HG02623 (cell line): ENCODE measurements around the gene SHROOM2.
"Not testable (repeated sequence)": the region's sequence is repeated elsewhere in the genome, so short reads cannot be mapped to it uniquely, and the experiment has no call there.

Source experiments
- ATAC-seq: cut with Tn5 transposase; IDR thresholded peaks from one replicate; pipeline ENCODE4 v1.9.1; 2021; ENCODE audit warnings: moderate library complexity; ENCODE audit not compliant: unreplicated experiment

Gene SHROOM2, protein sequence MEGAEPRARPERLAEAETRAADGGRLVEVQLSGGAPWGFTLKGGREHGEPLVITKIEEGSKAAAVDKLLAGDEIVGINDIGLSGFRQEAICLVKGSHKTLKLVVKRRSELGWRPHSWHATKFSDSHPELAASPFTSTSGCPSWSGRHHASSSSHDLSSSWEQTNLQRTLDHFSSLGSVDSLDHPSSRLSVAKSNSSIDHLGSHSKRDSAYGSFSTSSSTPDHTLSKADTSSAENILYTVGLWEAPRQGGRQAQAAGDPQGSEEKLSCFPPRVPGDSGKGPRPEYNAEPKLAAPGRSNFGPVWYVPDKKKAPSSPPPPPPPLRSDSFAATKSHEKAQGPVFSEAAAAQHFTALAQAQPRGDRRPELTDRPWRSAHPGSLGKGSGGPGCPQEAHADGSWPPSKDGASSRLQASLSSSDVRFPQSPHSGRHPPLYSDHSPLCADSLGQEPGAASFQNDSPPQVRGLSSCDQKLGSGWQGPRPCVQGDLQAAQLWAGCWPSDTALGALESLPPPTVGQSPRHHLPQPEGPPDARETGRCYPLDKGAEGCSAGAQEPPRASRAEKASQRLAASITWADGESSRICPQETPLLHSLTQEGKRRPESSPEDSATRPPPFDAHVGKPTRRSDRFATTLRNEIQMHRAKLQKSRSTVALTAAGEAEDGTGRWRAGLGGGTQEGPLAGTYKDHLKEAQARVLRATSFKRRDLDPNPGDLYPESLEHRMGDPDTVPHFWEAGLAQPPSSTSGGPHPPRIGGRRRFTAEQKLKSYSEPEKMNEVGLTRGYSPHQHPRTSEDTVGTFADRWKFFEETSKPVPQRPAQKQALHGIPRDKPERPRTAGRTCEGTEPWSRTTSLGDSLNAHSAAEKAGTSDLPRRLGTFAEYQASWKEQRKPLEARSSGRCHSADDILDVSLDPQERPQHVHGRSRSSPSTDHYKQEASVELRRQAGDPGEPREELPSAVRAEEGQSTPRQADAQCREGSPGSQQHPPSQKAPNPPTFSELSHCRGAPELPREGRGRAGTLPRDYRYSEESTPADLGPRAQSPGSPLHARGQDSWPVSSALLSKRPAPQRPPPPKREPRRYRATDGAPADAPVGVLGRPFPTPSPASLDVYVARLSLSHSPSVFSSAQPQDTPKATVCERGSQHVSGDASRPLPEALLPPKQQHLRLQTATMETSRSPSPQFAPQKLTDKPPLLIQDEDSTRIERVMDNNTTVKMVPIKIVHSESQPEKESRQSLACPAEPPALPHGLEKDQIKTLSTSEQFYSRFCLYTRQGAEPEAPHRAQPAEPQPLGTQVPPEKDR (N-terminal part only)

DNA sequence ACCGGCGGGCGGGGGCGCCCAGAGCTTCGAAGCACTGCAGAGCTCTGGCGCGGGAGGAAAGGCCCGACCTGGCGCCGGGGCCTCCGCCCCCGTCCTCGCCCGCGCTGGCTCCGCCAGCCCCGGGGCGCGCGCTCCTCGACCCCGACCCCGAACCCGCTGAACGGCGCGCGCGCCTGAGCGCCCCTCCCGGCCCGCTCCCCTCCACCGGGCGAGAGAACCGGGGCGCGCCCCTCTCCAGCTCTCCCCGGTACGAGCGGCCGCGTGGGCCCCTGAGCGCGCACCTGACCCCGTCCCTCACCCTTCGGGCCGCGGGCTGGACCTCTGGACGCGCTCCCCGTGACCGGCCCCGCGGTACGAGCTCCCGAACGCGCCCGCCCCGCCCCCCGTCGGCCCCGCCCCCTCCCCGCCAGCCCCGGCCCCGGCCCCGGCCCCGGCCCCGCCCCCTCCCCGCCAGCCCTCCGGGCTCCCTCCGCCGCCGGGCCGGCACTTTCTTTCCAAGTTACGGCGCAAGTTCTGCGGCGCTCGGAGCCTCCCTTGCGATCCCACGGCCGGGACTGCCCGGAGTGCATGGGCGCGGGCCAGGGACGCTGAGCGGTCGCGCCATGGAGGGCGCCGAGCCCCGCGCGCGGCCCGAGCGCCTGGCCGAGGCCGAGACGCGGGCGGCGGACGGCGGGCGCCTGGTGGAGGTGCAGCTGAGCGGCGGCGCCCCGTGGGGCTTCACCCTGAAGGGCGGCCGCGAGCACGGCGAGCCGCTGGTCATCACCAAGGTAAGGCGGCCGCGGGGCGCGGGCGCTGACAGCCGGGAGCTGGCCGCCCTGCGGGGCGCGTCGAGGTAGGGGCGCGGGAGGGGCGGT is at the start of gene SHROOM2:
Gene SHROOM2, plus strand, starts transcription at position 486 of the 854 bp plus-strand sequence. Its CDS starts 117 bp downstream, at position 603.
- ATAC-seq = no peak

DNA sequence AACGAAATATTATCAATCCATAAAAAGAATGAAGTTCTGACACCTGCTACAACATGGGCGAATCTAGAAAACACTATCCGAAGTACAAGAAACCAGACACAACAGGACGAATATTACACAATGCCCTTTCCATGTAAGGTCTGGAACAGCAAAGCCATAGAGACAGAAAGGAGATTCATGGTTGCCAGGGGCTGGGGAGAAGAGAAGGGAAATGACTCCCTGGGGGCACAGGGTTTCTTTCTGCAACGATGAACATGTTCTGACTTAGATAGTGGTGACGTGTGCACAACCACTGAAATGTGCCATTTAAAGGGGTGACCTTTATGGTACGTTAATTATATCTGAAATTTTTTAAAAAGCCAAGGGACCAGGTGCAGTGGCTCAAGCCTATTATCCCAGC is 48.9 kb upstream of the SHROOM2 start:
- ATAC-seq = no peak

DNA sequence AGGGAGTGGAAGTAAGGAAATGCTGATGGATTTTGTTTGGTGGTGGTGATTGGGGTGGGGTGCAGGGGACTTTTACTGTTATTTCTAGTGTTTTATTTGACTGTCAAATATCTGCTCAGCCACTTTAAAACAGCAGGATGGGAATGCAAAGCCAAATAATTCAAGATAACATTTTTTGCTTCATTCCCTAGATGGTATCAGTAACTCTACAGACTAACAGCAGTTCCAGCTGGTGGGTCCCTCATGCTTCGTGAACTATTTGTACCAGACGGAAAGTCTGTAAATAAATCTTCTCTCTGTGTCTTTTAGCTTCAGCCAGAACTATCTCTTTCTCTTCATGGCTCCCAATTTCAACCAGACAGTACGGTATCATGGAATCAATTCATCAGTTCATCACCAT is 48.1 kb upstream of the SHROOM2 start:
- ATAC-seq = no peak

DNA sequence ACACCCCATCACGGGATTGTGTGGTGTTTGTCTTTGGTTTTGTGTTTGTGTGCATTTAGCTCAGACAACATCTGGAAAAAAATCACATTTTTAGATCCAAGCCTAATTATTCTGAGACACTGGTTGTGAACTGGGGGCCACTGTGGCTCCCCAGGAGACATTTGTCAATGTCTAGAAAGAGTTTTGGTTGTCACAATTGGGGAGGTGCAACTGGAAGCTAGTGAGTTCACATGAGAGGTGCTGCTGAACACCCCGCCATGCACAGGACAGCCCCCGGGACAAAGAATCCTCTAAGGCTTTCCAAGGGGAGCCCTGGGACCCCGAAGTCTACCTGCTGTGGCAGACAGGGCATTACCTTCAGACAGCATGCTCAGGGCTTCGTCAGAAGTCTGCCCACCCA is 47.1 kb upstream of the SHROOM2 start:
- no peak for ATAC-seq

DNA sequence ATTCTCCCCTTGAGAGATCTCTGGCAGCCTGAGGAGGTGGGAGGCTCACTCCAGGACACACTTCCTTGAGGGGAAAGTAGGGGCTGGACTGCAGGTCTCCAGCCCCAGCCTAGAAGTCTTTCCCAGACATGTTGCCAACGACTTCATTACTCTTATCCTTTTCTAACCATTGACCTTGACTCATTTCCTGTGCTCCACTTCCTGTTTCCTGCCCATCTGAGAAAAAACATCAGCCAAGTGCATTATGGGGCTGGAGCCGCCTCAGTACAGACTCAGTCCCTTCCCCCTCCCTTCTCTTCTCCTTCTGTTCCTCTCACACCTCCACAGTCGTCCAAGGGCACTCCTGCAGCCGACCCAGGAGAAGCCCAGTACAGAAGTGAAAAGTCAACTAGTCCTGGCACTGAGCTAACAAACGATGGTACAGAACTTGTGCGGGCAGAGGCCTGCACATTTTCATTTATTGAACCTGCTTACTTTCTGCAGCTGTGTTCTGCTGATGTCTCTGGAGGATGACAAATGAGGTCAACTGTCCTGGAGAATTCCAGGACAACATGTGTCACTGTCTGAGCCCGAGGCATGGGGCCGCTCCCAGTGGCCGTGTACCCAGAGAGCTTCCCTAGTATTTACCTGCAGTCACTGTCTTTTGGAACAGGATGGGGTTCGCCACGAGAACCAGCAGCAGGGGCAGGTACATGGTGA is 40.7 kb upstream of the SHROOM2 start:
- no peak for ATAC-seq

DNA sequence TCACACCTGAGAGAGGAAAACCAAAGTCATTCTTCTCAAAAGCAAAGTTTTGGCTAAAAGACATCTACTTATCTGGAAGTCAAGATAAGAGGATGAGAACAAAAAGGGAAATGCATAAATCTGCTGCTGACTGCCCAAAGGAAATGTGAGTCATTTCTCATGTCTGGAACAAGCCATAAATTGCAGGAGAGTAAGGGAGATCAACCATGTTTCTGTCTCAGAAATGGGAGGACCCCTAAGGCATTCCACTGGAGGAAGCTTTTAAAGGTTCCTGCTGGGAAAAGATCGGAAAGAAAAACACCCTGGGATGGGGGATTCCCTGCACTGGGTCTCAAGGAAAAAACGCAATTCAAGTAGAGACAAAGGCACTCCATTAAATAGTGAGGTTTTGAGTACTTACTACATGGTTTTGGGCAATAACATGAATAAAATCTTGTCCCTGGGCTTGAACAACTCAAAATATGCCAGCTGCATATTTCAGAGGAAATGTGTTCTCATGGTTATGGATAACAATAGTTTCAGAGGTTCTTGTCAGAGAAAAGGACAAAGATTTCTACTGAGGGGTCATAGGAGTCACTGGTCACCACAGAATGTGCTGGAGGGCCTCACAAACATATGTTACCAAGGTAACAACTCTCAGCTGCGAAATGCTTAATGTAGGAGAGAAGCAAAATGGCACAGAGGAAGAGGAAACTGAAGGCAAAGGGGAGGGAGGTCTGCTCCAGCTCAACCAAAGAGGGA is 39.9 kb upstream of the SHROOM2 start:
- ATAC-seq = no peak

DNA sequence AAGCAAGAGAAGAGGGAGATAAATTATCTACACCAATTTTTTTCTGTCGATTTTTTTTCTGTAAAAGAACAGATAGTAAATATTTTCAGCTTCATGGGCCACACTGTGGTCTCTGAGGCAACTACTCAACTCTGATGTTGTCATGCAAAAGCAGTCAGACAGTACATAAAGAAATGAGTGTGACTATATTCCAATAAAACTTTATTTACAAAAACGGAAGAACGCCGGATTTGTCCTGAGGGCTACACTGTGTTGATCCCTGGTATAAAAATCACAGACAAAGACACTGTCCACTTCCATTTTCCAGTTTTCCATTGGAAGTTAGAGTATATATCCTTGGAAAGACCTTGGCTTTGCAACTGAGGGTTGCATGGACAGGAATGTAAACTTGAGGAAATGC is 38.6 kb upstream of the SHROOM2 start:
- no peak for ATAC-seq

DNA sequence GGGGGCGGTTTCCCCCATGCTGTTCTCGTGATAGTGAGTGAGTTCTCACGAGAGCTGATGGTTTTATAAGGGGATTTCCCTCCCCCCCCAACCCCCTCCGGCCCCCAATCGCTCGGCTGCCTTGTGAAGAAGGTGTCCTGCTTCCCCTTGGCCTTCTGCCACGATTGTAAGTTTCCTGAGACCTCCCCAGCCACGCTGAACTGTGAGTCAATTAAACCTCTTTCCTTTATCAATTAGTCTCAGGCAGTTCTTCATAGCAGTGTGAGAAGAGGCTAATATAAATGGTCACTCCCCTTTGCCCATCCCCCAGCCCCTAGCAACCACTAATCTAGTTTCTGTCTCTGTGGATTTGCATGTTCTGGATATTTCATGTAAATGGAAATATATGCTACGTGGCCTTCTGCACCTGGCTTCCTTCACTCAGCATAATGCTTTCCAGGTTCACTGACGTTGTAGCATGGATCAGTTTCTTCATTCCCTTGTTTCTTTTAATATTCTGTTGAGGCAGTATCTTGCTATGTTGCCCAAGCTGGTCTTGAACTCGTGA is 37.0 kb upstream of the SHROOM2 start:
- ATAC-seq = no peak

DNA sequence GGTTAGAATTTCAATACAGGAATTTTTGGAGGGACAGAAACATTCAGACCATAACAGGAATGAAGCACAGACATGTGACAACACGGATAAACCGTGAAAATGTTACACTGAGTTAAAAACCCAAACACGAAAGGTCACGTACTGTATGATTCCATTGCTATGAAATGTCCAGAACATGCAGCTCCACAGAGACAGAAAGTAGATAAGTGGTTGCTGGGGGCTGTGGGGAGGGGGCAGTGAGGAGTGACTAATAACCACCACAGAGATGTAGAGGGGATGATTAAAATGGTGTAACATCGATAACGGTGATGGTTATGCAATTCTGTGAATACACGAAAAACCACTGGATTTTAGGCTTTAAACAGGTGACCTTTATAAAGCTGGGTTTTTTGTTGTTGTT is 28.9 kb upstream of the SHROOM2 start:
- ATAC-seq = no peak

DNA sequence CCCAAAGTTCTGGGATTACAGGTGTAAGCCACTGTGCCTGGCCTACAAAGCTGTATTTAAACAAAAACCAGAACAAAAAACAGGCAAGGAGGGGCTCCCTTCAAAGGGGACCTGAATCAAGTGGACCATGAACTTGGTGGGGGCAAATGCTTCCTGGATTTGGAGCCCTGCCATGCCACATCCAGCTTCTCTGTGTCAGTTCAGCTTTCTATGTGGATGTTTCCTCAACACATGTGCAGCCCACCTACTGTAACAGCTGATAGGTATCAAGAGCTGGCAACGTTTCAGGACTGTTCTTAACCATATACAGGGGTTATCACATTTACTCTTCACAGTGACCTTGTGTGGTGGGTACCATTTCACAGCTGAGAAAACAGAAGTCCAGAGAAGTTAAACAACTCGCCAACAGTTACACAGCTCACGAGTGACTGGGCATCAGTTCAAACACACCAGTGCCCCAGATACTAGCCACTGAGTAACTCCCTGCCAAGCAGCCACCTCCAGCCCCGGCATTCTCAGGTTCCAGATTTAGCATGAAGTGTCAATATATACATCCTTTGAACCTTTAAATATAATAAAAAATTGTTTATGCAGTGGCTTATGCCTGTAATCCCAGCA is 28.1 kb upstream of the SHROOM2 start:
- no peak for ATAC-seq

DNA sequence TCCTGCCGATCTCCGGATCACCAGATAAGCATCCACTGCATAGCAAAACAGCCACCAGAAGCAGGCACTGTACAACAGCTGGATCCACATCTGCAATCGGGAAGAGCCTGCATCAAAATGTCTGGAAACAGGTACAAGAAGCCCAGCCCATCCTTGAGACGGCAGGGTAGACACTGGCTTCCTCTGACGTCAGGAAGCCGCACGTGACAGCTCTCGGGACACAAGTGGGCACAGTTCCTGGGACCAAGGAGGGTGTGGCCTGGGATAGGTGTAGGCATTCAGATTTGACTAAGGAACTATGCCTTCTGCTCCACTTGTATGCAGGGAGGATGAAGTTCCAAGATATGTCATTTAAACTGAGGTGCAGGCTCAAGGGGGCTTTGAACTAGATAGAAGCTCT is 26.9 kb upstream of the SHROOM2 start:
- ATAC-seq = no peak

DNA sequence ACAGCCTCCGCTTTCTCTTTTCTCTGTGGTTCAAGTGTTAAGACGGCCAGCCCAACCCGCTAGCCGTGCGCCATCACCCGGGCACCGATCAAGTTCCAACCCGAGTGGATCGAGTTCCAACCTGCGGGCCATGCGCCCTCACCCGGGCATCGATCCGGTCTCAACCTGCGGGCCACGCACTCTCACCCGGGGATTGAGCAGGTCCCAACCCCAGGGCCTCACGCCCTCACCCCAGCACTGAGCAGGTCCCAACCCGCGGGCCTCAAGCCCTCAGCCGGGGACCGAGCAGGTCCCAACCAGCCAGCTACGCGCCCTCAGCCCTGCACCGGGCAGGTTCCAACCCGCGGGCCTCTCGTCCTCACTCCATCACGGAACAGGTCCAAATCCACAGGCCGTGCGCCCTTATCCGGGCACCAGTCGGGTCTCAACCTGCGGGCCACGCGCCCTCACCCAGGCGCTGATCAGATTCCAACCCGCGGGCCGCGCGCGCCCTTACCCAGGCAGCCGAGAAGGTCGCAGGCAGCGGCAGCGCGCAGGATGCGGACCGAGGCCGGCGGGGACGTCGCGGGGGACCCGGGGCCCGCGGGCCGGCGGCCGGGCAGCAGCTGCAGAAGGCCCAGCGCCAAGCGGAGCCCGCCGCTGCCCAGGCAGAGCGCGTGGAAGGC is 21.0 kb upstream of the SHROOM2 start:
- ATAC-seq = no peak

DNA sequence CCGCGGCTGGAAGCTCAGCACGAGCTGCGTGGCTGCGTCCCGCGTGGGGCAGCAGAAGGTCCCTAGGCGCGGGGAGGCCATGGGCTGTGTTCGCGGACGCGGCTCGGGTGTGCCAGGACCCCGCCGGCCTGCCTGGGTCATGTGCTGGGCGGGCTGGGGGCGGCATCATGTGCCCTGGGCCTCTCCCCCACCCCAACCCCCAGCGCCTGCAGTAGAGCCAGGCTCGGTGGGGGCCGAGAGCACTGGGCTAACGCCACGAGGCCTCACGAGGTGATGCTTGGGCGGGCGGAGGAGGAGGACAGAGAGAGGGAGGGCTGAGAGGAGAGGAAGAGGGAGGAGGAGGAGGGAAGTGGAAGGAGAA is 20.5 kb upstream of the SHROOM2 start, which contains the start of gene GPR143:
Gene GPR143, minus strand, starts transcription at position 111 of the 361 bp plus-strand sequence. Its CDS starts 30 bp downstream, at position 81.
- no peak for ATAC-seq

DNA sequence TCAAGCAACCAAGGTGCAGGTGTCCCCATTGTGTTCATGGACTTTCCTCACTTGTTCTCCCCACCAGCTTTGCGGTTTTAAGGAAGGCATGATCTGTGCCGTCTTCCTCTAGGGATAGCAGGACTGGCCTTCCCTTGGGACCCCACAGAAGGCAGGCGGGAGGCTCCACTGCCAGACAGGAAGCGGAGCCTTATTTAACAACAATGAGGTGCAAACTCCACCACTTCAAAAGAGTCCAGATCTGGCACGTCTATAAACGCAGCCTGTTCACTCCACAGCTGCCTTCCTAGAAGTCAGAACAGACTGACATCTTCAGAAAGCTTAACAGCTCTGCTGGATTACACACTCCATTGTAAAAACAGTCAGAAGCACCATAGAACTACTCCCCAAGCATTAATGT is 18.9 kb upstream of the SHROOM2 start:
- no peak for ATAC-seq

DNA sequence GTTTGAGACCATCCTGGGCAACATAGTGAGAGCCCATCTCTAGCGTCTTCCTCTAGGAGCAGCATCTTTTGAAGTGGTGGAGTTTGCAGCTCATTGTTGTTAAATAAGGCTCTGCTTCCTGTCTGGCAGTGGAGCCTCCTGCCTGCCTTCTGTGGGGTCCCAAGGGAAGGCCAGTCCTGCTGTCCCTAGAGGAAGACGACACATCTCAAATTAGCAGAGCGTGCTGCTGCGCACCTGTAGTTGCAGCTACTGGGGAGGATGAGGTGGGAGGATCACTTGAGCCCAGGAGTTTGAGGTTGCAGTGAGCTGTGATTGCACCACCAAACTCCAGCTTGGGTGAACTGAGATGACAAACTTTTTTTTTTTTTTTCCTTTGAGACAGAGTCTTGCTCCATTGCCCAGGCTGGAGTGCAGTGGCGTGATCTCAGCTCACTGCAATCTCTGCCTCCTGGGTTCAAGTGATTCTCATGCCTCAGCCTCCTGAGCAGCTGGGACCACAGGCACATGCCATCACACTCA is 17.8 kb upstream of the SHROOM2 start:
- not testable (repeated sequence) for ATAC-seq

DNA sequence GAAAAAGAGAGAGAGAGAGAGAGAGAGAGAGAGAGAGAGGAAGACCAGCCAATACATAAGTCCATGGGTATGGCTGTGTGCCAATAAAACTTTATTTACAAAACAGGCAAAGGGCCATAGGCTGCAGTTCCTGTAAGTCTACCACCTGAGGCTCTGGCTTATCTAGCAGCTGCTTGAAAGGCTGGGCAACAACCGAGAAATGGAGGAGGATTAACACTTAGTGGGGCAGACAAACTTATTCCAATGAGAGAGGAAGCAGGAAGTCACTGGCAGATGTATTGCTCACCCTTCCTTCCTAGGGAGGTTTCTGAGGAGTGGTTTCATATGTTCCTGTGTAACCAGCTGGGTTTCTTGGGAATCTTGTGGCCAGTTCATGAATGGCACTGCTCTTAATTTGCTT is 15.9 kb upstream of the SHROOM2 start:
- ATAC-seq = no peak

DNA sequence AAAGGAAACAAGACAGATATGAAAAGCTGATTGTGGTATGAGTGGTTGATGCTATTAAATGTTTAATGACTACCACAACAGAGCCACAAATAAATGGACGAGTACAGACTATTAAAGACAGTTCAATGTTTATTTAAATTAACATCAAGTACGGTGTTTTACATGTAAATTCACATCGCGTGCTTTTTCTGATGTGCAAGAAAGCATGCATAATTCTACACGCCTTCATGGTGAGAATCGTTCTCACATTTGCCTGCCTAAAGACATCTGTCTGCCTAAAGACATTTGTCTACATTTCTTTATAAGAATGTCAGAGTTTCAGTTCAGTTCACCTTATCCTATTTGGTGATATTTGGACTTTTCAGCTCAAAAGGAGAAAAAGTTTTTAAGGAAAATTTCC is 13.3 kb upstream of the SHROOM2 start:
- no peak for ATAC-seq
